ENCODE measurements around the gene PLXNA4. TPM values are rescaled to one million over a fixed set of nuclear protein-coding genes. Genes with fewer than 3 reads are reported as not detected.

The PLXNA4 gene
- total and polyA plus RNA-seq, 2 experiments from 2014 or later, result 0.08 to 0.80 TPM

DNA sequence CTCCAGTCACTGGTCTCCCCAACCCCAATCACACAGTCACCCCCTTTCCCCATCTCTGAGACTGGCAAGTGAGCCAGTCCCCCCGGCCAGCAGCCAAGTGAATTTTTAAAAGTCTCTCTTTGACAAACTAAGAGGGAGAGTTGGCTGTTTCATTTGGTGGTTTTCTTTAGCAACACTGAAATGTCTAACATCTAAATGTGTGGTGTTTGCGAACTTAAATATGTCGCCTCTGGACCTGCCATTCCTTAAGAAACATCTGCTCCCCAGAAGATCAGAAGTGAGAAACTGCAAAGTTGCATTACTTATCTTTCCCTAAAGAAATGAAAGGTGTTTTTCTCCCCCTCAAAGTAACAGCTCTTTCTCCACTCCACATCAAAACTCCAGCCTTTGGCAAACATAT lies 34.7 kb upstream of the PLXNA4 start (continued):
- TF ChIP-seq ETS1 (IDR thresholded peaks at IDR 0.05) (no peak), CREB1 (CRISPR knock-in tag; IDR thresholded peaks at IDR 0.05; ENCODE audit: low read depth) (no peak)

- no peak overlapping the region for H3K4me3 ChIP-seq
- no peak for TF ChIP-seq ZNF462 (CRISPR knock-in tag; IDR thresholded peaks at IDR 0.05)
- no peak for TF ChIP-seq ZNF114 (CRISPR knock-in tag; IDR thresholded peaks at IDR 0.05)
- TF ChIP-seq, protein P1, sequence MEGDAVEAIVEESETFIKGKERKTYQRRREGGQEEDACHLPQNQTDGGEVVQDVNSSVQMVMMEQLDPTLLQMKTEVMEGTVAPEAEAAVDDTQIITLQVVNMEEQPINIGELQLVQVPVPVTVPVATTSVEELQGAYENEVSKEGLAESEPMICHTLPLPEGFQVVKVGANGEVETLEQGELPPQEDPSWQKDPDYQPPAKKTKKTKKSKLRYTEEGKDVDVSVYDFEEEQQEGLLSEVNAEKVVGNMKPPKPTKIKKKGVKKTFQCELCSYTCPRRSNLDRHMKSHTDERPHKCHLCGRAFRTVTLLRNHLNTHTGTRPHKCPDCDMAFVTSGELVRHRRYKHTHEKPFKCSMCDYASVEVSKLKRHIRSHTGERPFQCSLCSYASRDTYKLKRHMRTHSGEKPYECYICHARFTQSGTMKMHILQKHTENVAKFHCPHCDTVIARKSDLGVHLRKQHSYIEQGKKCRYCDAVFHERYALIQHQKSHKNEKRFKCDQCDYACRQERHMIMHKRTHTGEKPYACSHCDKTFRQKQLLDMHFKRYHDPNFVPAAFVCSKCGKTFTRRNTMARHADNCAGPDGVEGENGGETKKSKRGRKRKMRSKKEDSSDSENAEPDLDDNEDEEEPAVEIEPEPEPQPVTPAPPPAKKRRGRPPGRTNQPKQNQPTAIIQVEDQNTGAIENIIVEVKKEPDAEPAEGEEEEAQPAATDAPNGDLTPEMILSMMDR (conservative IDR thresholded peaks at IDR 0.05; ENCODE audit: low read depth in 2 of 2), result no peak
- TF ChIP-seq NANOG (IDR thresholded peaks at IDR 0.05; ENCODE audit: borderline replicate concordance), result no peak
- no peak for TF ChIP-seq POLR2AphosphoS5 (IDR thresholded peaks at IDR 0.05; ENCODE audit: low read depth)
- TF ChIP-seq ZNF331 (CRISPR knock-in tag; IDR thresholded peaks at IDR 0.05; ENCODE audit: low read depth), result no peak
- peaks cover 5% of the 10 kb centered on the region for H3K4me1 ChIP-seq (ENCODE audit: insufficient read depth)
- H3K9me2 ChIP-seq (ENCODE audit: insufficient read depth), result no peaks in the 10 kb centered on the region
- H2AFZ ChIP-seq, result no peak overlapping the region
- 0 out of 2 replicates have a peak, but pooled peaks cover 3% of the 10 kb centered on the region for H3F3A ChIP-seq (replicated peaks; ENCODE audit: low read depth)
- H3K9me3 Mint-ChIP-seq, result no peaks in the 10 kb centered on the region
- no peaks in the 10 kb centered on the region for H3K79me2 ChIP-seq (replicated peaks; ENCODE audit: insufficient read depth)
- no peak overlapping the region for H3K27ac ChIP-seq (ENCODE audit: low read depth)
- no peak overlapping the region for H3K4me2 ChIP-seq
- H3K4me3 Mint-ChIP-seq, result no peak overlapping the region
- DNase-seq (ENCODE audit: low spot score) (no peak), ATAC-seq (no peak)
- no peaks in the 10 kb centered on the region; the same call in 1 of the 2 replicates for H4K20me1 ChIP-seq (replicated peaks; ENCODE audit: insufficient read depth)
- no peak overlapping the region for H3K27ac Mint-ChIP-seq
- H3K36me3 ChIP-seq (ENCODE audit: insufficient read depth), result no peaks in the 10 kb centered on the region
- no peaks in the 10 kb centered on the region for H3K36me3 Mint-ChIP-seq (ENCODE audit: low read depth)
- no peaks in the 10 kb centered on the region for H3K27me3 ChIP-seq (ENCODE audit: insufficient read depth)
- peaks cover 12% of the 10 kb centered on the region for H3K4me1 Mint-ChIP-seq
- H3K27me3 Mint-ChIP-seq (ENCODE audit: insufficient read depth, low read depth, poor library complexity), result peaks cover 5% of the 10 kb centered on the region
Measured at GRCh38 chr7:132609906-132610520, 33.7 kb upstream of the PLXNA4 start.

Measured in GM23338 (cell line).